A549 (cell line): ENCODE data around the gene ATP6V1B1. TPM values are rescaled to one million over a fixed set of nuclear protein-coding genes. Genes with fewer than 3 reads are reported as not detected.
A peak's percentile ranks its signal among the peaks of the same experiment; 100 is the strongest.

Experiments used
- ATAC-seq, 2 experiments: fragments of 200-7000 bp in 1 of 2; fragments of >200 bp in 1 of 2; cut with Nextera tagmentation in 1 of 2; cut with Tn5 transposase in 1 of 2; 3 replicates each; pipeline versions ENCODE4 v1.8.0 to v1.9.1; 2018 to 2020; ENCODE audit warnings: mild to moderate bottlenecking in 1 of 2, moderate library complexity in 1 of 2
- CTCF ChIA-PET: fragments of 300-600 bp; sonication (Branson Sonifier 250); formaldehyde crosslinking; extraction: SDS; loops from one replicate; lab custom pipeline; 2021; ENCODE audit warnings: antibody characterized with exemption, inconsistent platforms; lab: Yijun Ruan, JAX
- POLR2A ChIA-PET: fragments of 350-600 bp; formaldehyde crosslinking; extraction: SDS; loops from one replicate; lab custom pipeline; 2021; ENCODE audit warnings: antibody characterized with exemption, inconsistent platforms; lab: Yijun Ruan, JAX
- DNase-seq, 2 experiments: peaks; one replicate each; pipeline versions ENCODE4 v3.0.0 to v3.0.0-alpha.2; 2011 to 2016; ENCODE audit warnings: low read depth in 1 of 2, low spot score in 1 of 2
- FAIRE-seq: peaks from 2 replicates; lab custom pipeline; 2011; peaks lifted over from hg19 to GRCh38; lab: Jason Lieb, UNC
- H3K27ac ChIP-seq, 2 experiments: fragments of >200 bp; sonication (Bioruptor Twin); formaldehyde crosslinking; 3 replicates each; pipeline ENCODE4 v1.5.1; 2016 to 2017
- H3K4me1 ChIP-seq: fragments of >200 bp; sonication (Bioruptor Twin); formaldehyde crosslinking; 3 replicates; pipeline ENCODE4 v1.6.1; 2016
- H3K4me2 ChIP-seq: fragments of >200 bp; sonication (Bioruptor Twin); formaldehyde crosslinking; 3 replicates; pipeline ENCODE4 v1.6.1; 2016
- H3K4me3 ChIP-seq: fragments of >200 bp; sonication (Bioruptor Twin); formaldehyde crosslinking; 3 replicates; pipeline ENCODE4 v1.5.1; 2016
- H3K9me3 ChIP-seq: fragments of >200 bp; sonication (Bioruptor Twin); formaldehyde crosslinking; 3 replicates; pipeline ENCODE4 v1.6.1; 2016
- CBX2 ChIP-seq: fragments of 200-600 bp; sonication (generic); IDR thresholded peaks from 2 replicates; pipeline ENCODE4 v1.6.1; 2016; ENCODE audit warnings: low read depth, mild to moderate bottlenecking, borderline replicate concordance
- CHD2 ChIP-seq: fragments of 150-350 bp; IDR thresholded peaks from 2 replicates; pipeline ENCODE4 v1.6.1; 2014; ENCODE audit warnings: low read length; ENCODE audit not compliant: partially characterized antibody
- JUN ChIP-seq, 2 experiments: fragments of >200 bp; sonication (Bioruptor Twin); formaldehyde crosslinking; IDR thresholded peaks; 2 replicates in 1 of 2; 3 replicates in 1 of 2; pipeline ENCODE4 v1.6.1; 2016 to 2017
- KDM5A ChIP-seq: fragments of 200-600 bp; sonication (generic); IDR thresholded peaks from 2 replicates; pipeline ENCODE4 v1.6.1; 2016; ENCODE audit warnings: antibody characterized with exemption, mild to moderate bottlenecking
- NFE2L2 ChIP-seq: fragments of 150-350 bp; conservative IDR thresholded peaks from 2 replicates; pipeline ENCODE4 v1.6.1; 2014; ENCODE audit warnings: low read length
- NPAS2 ChIP-seq: fragments of 250-450 bp; sonication (Bioruptor Pico); IDR thresholded peaks from 2 replicates; pipeline ENCODE4 v1.8.0; 2022; ENCODE audit warnings: mild to moderate bottlenecking, moderate library complexity, borderline replicate concordance
- RAD21 ChIP-seq, 2 experiments: fragments of >200 bp in 1 of 2; sonication (Bioruptor Twin) in 1 of 2; formaldehyde crosslinking in 1 of 2; IDR thresholded peaks in 1 of 2; conservative IDR thresholded peaks in 1 of 2; 2 replicates in 1 of 2; 3 replicates in 1 of 2; pipeline ENCODE4 v1.6.1; 2012 to 2018; ENCODE audit warnings: inconsistent platforms in 1 of 2
- TP53 ChIP-seq: fragments of 250-450 bp; sonication (Bioruptor Pico); IDR thresholded peaks from 2 replicates; pipeline ENCODE4 v1.5.0; 2021; ENCODE audit warnings: mild to moderate bottlenecking, moderate library complexity
- ZC3H11A ChIP-seq: fragments of 450-650 bp; IDR thresholded peaks from 2 replicates; pipeline ENCODE4 v1.6.1; 2014; ENCODE audit warnings: antibody characterized with exemption, mild to moderate bottlenecking
- WGBS: methylation state at CpG from one replicate; pipeline ENCODE4 v1.1.6; 2017; ENCODE audit errors: missing lambda C conversion rate; 5-methylcytosine and 5-hydroxymethylcytosine counted together
- polyA plus RNA-seq, 4 experiments: library from polyadenylated mRNA; depleted of rRNA in 3 of 4; stranded (reverse); fragments of >200 nt; fragmentation: RNase III in 1 of 4; extraction: RNeasy Plus Mini Kit Qiagen cat#74134 plus additional on column Dnase treatment in 1 of 4; gene quantifications; 2 replicates in 3 of 4; 3 replicates in 1 of 4; pipeline ENCODE4 v1.2.3, GENCODE V29; 2011 to 2017
- TF ChIP-seq, protein P1 (sequence below): fragments of >200 bp; sonication (Bioruptor Twin); formaldehyde crosslinking; IDR thresholded peaks from 3 replicates; pipeline ENCODE4 v1.6.1; 2016
- TF ChIP-seq, protein P2 (sequence below): fragments of 150-350 bp; IDR thresholded peaks from 2 replicates; pipeline ENCODE4 v1.6.1; 2014; ENCODE audit warnings: low read depth, mild to moderate bottlenecking, low read length
- TF ChIP-seq, protein P3 (sequence below): fragments of 450-650 bp; IDR thresholded peaks from 2 replicates; pipeline ENCODE4 v1.6.1; 2014; ENCODE audit warnings: antibody characterized with exemption
- TF ChIP-seq, protein P4 (sequence below): fragments of 250-450 bp; sonication (Bioruptor Pico); IDR thresholded peaks from 2 replicates; pipeline ENCODE4 v1.5.0; 2020; ENCODE audit warnings: low read depth, mild to moderate bottlenecking, moderate library complexity
- TF ChIP-seq, protein P5 (sequence below): fragments of >200 bp; sonication (Bioruptor Twin); formaldehyde crosslinking; IDR thresholded peaks from 3 replicates; pipeline ENCODE4 v1.5.1; 2016

ATP6V1B1 gene
- polyA plus RNA-seq, 2 of the 4 experiments (the other 2 are of a cell fraction): 1.9 to 2.5 TPM

DNA sequence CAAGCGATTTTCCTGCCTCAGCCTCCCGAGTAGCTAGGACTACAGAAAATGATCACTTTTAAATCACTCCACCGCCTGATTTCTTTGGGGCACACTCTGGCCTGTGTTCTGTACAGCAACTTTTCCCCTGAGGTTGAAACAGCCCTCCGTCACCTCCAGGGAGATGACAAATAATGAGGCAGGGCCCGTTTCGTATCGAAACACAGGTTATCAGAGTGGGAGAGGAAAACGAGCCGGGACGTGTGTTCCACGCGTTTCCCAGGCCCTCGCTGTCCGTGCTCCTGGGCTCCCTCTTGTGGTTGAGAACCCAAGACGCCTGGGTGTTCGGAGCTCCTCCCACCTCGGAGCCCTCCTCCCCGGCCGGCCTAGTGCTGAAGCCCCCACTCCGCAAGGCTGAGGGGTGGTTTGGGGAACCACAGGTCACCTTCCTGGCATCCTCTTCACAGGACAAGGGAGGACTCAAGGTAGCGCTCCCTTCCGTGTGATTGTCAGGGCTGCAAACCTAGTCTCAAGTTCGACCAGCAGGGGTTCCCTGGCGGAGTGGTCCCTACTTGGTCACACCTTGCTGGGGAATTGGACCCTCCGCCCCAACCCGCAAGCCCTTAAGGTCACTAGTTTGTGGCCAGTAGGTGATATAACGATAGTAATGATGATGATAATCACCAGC, 12.8 kb downstream of the ATP6V1B1 start (continued):
- TF ChIP-seq TP53 (CRISPR knock-in tag) (no peak), ZC3H11A (no peak), JUN (IDR thresholded peaks at IDR 0.05) (no peak), CHD2 (no peak), RAD21 (conservative IDR thresholded peaks at IDR 0.05 in 1 of 2, IDR thresholded peaks at IDR 0.05 in 1 of 2) (peak; percentile 56 to 57), KDM5A (no peak), NPAS2 (CRISPR knock-in tag) (no peak)
- TF ChIP-seq, protein P1, sequence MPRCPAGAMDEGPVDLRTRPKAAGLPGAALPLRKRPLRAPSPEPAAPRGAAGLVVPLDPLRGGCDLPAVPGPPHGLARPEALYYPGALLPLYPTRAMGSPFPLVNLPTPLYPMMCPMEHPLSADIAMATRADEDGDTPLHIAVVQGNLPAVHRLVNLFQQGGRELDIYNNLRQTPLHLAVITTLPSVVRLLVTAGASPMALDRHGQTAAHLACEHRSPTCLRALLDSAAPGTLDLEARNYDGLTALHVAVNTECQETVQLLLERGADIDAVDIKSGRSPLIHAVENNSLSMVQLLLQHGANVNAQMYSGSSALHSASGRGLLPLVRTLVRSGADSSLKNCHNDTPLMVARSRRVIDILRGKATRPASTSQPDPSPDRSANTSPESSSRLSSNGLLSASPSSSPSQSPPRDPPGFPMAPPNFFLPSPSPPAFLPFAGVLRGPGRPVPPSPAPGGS: no peak
- TF ChIP-seq, protein P2, sequence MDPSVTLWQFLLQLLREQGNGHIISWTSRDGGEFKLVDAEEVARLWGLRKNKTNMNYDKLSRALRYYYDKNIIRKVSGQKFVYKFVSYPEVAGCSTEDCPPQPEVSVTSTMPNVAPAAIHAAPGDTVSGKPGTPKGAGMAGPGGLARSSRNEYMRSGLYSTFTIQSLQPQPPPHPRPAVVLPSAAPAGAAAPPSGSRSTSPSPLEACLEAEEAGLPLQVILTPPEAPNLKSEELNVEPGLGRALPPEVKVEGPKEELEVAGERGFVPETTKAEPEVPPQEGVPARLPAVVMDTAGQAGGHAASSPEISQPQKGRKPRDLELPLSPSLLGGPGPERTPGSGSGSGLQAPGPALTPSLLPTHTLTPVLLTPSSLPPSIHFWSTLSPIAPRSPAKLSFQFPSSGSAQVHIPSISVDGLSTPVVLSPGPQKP: no peak
- TF ChIP-seq, protein P3, sequence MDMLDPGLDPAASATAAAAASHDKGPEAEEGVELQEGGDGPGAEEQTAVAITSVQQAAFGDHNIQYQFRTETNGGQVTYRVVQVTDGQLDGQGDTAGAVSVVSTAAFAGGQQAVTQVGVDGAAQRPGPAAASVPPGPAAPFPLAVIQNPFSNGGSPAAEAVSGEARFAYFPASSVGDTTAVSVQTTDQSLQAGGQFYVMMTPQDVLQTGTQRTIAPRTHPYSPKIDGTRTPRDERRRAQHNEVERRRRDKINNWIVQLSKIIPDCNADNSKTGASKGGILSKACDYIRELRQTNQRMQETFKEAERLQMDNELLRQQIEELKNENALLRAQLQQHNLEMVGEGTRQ: no peak
- TF ChIP-seq, protein P4, sequence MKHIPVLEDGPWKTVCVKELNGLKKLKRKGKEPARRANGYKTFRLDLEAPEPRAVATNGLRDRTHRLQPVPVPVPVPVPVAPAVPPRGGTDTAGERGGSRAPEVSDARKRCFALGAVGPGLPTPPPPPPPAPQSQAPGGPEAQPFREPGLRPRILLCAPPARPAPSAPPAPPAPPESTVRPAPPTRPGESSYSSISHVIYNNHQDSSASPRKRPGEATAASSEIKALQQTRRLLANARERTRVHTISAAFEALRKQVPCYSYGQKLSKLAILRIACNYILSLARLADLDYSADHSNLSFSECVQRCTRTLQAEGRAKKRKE (CRISPR knock-in tag): no peak

DNA sequence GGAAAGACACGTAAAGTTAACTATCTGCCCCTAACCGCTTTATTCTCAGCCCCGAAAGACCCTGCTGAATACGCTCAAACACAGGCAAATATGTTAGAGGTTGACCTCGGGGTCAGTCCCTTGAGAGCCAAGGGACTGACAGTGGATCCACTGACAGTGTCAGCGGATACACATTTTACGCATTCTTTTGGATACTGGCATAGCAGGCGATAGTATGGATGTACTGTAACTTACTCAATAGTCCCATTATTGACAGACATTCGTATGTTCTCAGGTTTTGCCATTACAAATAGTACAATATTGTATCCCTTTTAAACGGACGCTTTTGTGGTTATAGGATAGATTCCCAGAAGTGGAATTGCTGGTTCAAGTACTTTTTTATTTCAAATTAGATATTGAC, 13.4 kb downstream of the ATP6V1B1 start:
- Histone ChIP-seq H3K4me1 (peaks cover 13% of the 10 kb centered on the region; the same call in 2 of the 3 replicates), H3K27ac (no peak overlapping the region), H3K9me3 (no peaks in the 10 kb centered on the region), H3K4me3 (no peak overlapping the region), H3K4me2 (peak overlapping the region; percentile 71; the same call in 2 of the 3 replicates)
- TF ChIP-seq CBX2 (no peak), CHD2 (no peak), NFE2L2 (no peak)
- TF ChIP-seq, protein P5, sequence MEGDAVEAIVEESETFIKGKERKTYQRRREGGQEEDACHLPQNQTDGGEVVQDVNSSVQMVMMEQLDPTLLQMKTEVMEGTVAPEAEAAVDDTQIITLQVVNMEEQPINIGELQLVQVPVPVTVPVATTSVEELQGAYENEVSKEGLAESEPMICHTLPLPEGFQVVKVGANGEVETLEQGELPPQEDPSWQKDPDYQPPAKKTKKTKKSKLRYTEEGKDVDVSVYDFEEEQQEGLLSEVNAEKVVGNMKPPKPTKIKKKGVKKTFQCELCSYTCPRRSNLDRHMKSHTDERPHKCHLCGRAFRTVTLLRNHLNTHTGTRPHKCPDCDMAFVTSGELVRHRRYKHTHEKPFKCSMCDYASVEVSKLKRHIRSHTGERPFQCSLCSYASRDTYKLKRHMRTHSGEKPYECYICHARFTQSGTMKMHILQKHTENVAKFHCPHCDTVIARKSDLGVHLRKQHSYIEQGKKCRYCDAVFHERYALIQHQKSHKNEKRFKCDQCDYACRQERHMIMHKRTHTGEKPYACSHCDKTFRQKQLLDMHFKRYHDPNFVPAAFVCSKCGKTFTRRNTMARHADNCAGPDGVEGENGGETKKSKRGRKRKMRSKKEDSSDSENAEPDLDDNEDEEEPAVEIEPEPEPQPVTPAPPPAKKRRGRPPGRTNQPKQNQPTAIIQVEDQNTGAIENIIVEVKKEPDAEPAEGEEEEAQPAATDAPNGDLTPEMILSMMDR: no peak
- WGBS: 55% methylated on average over 11 of the region's 11 CpGs
- ChIA-PET CTCF (interaction anchor here (0.6 to 18.9 kb wide), 42 partner anchors 13 to 748 kb away, joined by 3 to 512 read pairs (median 6); partner anchors contain the start of genes ATP6V1B1 and FIGLA), POLR2A (interaction anchor here (1.0 kb wide), 1 partner anchor 77 kb away, joined by 4 read pairs; no protein-coding TSS in a partner anchor)
- no peak for DNase-seq
- ATAC-seq: no peak
- no peak for FAIRE-seq

DNA sequence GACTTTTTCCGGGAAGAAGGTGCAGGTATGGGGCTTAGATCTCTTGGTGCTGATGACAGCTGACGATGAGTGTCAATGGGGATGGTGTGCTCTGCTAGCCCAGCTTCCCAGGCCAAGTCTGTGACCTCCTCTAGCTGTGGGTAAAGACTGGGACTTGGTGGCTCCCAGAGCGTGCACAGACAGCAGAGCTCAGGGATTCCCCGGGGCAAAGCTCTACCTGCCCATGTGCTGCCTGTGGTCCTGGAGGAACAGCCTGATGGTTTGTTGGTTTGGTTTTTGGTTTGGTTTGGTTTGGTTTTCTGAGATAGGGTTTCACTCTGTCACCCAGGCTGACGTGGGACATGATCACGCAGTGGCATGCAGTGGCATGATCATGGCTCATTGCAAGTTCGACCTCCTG, 19.2 kb downstream of the ATP6V1B1 start:
- TF ChIP-seq, protein P3: no peak
- TF ChIP-seq NFE2L2: no peak
- DNase-seq (no peak), FAIRE-seq (no peak), ATAC-seq (no peak; a peak in 1 of 6 replicates)
- no peaks in the 10 kb centered on the region for H3K4me1 ChIP-seq
- WGBS: 75% methylated on average over 7 of the region's 7 CpGs
- H3K27ac ChIP-seq: no peak overlapping the region
- ChIA-PET POLR2A (no interaction called here), CTCF (interaction anchor here (0.8 to 7.2 kb wide), 9 partner anchors 8 to 187 kb away, joined by 3 to 64 read pairs (median 6); partner anchors contain the start of gene ADD2)
- no peak overlapping the region for H3K4me3 ChIP-seq
- no peaks in the 10 kb centered on the region for H3K9me3 ChIP-seq
- no peak overlapping the region for H3K4me2 ChIP-seq
